GM10248 (cell line): ENCODE results near the gene IFIT3.

Experiments
- CTCF ChIA-PET: fragments of 300-600 bp; sonication (Branson Sonifier 250); formaldehyde crosslinking; extraction: SDS; loops from one replicate; lab custom pipeline; 2021; ENCODE audit warnings: antibody characterized with exemption; lab: Yijun Ruan, JAX
- POLR2A ChIA-PET: fragments of 350-650 bp; sonication (Branson Sonifier 250); formaldehyde crosslinking; extraction: SDS; loops from one replicate; lab custom pipeline; 2020; ENCODE audit warnings: antibody characterized with exemption; lab: Yijun Ruan, JAX
- DNase-seq: peaks from one replicate; pipeline ENCODE4 v3.0.0; 2012; ENCODE audit errors: extremely low spot score
- TF ChIP-seq, protein P1 (sequence below): IDR thresholded peaks from 2 replicates; pipeline ENCODE4 v1.5.1; 2012; ENCODE audit warnings: mild to moderate bottlenecking, low read depth; ENCODE audit errors: extremely low read depth, missing control alignments, control extremely low read depth

Gene IFIT3

DNA sequence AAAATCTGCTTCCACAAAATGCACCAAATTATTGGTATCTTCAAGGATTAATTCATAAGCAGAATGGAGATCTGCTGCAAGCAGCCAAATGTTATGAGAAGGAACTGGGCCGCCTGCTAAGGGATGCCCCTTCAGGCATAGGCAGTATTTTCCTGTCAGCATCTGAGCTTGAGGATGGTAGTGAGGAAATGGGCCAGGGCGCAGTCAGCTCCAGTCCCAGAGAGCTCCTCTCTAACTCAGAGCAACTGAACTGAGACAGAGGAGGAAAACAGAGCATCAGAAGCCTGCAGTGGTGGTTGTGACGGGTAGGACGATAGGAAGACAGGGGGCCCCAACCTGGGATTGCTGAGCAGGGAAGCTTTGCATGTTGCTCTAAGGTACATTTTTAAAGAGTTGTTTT is 12.1 kb downstream of the IFIT3 start:
- POLR2A ChIA-PET: no interaction called here
- CTCF ChIA-PET: interaction anchor here (0.8 to 3.8 kb wide), 3 partner anchors 12 to 29 kb away, joined by 3 to 19 read pairs (median 3); partner anchors contain the start of gene IFIT3

DNA sequence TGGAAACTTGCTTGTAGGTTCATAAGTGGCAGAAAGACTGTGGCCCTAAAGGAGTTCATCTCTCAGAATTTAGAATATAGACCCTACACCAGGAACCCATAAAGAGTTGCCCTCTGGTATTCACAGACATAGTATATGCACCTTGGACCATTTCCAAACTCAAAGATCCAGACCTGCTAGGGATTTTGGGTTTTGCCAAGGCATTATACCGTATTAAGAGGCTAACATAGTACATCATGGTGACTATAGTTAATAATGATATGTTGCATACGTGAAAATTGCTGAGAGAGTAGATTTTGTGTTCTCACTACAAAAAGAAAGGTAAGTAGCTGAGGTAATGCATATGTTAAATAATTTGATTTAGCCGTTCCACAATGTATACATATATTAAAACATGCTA is 13.9 kb downstream of the IFIT3 start:
- DNase-seq: no peak
- POLR2A ChIA-PET: no interaction called here
- CTCF ChIA-PET: interaction anchor here (1.8 kb wide), 2 partner anchors 10 to 13 kb away, joined by 4 to 5 read pairs; no protein-coding TSS in a partner anchor
- TF ChIP-seq, protein P1, sequence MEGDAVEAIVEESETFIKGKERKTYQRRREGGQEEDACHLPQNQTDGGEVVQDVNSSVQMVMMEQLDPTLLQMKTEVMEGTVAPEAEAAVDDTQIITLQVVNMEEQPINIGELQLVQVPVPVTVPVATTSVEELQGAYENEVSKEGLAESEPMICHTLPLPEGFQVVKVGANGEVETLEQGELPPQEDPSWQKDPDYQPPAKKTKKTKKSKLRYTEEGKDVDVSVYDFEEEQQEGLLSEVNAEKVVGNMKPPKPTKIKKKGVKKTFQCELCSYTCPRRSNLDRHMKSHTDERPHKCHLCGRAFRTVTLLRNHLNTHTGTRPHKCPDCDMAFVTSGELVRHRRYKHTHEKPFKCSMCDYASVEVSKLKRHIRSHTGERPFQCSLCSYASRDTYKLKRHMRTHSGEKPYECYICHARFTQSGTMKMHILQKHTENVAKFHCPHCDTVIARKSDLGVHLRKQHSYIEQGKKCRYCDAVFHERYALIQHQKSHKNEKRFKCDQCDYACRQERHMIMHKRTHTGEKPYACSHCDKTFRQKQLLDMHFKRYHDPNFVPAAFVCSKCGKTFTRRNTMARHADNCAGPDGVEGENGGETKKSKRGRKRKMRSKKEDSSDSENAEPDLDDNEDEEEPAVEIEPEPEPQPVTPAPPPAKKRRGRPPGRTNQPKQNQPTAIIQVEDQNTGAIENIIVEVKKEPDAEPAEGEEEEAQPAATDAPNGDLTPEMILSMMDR: no peak

More for the DNA sequence above, 12.1 kb downstream of the IFIT3 start:
- TF ChIP-seq, protein P1: no peak
- DNase-seq: no peak

DNA sequence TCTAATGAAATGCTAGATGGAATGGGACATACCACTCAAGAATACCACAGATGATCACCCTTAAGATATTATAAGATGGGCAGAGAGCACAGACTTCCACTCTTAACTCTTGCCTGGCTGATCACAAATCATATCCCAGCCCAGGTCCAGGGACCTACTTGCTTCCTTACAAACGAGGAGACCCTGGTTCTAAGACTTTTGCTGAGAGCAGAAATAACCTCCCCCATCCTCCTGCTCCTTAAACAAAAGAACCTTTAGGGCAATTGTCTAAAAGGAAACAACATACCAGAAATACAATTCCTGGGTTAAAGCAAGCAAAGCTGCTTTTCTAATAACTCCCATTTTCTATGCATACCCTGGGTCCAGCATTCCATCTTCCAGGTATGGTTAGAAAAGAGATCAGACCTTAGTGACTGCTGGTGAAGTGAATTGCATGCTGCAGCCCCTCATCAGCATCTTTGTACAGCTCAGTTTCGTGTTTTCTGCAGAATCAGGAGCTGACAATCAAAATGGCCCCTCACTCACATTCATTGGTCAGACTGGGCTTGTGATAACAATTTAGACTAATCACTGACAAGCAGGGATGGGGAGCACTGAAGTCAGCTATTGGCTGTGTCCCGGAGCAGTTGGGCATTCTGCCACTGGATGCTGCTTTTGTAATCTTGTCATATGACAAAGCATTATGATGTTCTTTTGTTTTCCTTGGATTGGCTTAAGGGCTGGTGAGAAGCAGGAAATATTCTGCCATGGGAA is 14.6 kb downstream of the IFIT3 start:
- POLR2A ChIA-PET: interaction anchor here (0.6 to 0.9 kb wide), 2 partner anchors 14 to 262 kb away, joined by 3 read pairs; partner anchors contain the start of gene IFIT3
- TF ChIP-seq, protein P1: no peak
- CTCF ChIA-PET: interaction anchor here (0.8 to 1.8 kb wide), 4 partner anchors 10 to 72 kb away, joined by 3 to 5 read pairs (median 4); no protein-coding TSS in a partner anchor
- no peak for DNase-seq

DNA sequence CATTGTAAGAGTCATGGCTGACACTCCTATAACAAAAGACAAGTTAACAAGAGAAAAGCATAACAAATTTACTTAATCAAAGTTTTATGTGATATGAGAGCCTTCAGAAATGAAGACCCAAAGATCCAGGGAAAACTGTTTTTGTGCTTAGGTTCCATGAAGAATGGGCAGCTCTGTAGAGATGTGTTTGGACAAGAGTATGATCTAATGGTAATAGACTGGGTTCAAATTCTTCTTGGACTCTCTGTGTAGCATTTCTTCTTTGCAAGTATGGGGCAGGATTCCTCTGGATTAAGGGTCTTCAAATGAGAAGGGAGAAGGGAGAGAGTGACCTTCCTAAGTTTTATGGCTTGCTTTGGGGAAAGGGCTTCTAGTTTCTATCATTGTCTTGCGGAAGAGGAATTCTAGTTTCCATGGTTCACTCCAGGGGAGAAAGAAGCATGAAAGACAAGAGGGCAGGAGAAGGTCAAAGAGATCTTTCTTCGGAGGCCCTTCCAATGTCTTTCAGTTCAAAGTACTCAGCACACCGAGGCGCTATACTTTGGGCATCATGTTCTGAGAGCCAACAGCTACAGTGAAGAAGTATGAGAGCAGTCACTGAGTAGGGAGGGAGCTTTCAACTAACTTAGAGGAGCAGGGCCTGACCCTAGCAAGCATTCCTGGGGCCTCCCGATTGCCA is 15.4 kb downstream of the IFIT3 start:
- TF ChIP-seq, protein P1: no peak
- CTCF ChIA-PET: interaction anchor here (1.2 to 1.4 kb wide), 2 partner anchors 8 to 73 kb away, joined by 3 read pairs; no protein-coding TSS in a partner anchor
- POLR2A ChIA-PET: interaction anchor here (0.9 kb wide), 1 partner anchor 15 kb away, joined by 3 read pairs; the partner anchor contains the start of gene IFIT3
- DNase-seq: no peak

DNA sequence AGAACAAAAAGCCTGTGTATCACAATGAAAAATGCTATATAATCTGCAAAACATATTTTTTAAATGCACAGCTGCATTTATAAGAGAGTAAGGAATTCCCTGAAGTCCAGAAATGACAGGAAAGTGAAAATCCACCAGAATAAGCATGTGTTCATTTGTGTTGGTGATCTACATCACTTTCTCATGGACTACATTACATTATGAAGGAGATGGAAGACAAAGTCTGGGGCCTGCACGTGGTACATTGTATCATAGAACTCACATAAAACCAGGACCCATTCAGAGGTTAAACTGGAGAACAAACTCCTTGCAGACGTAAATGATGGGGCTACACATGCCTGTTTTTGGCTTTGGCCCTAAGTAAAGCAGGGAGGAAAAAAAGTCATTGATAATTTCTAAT is 16.4 kb downstream of the IFIT3 start:
- TF ChIP-seq, protein P1: no peak
- ChIA-PET CTCF (interaction anchor here (1.2 kb wide), 1 partner anchor 9 kb away, joined by 3 read pairs; no protein-coding TSS in a partner anchor), POLR2A (no interaction called here)
- DNase-seq: no peak

DNA sequence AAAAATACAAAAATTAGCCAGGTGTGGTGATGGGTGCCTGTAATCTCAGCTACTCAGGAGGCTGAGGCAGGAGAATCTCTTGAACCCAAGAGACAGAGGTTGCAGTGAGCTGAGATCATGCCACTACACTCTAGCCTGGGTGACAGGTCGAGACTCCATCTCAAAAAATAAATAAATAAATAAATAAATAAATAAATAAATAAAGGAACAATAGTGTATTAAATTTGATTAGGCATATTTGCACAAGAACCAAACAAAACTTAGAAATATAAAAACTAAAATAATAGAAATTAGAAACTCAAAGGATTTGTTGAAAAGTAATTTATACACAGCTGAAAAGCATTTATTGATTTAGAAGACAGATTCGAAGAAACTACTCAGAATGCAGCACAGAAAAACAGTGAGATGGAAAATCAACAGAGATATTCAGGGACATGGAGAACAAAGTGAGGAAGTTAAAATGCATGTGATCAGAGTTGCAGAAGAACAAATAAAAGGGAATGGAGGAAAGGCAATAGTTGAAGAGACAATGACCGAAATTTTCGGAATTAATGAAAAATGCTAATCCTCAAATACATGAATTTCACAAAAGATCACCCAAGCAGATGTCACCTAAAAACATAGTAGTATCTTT is 17.7 kb downstream of the IFIT3 start:
- CTCF ChIA-PET: interaction anchor here (0.8 to 1.6 kb wide), 4 partner anchors 10 to 97 kb away, joined by 3 to 9 read pairs (median 4); no protein-coding TSS in a partner anchor
- TF ChIP-seq, protein P1: no peak
- no peak for DNase-seq
- POLR2A ChIA-PET: no interaction called here
